ENCODE data around the gene XRCC6.
"Not testable (repeated sequence)": the region's sequence is repeated elsewhere in the genome, so short reads cannot be mapped to it uniquely, and the experiment has no call there.

XRCC6 gene

DNA sequence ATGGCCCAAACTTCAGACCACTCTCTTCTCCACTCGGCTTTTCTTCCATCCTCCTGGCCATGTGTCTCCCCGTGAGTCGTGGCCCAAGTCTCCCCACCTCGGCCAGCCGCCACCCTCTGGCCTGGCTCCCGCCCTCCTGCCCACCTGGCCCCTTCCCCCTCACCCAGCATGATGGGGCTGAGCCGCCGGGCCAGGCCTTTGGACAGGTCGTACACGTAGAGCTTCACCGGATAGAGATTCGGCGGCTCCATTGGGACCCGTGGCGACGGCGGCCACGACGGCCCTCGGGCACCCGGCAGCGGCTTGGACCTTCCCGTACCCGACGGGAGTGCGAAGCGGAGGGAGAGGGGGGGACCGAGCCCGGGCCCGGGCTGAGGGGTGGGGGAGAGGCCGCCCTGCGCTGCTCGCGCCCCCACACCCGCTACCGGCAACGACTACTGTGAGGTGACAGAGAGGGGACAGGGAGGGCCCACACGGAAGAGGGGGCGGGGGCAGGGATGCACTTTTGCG, 451 bp upstream of the XRCC6 start, which contains the start of gene DESI1:
Gene DESI1, minus strand, starts transcription at position 455 of the 510 bp plus-strand sequence. Its CDS starts 204 bp downstream, at position 251.
- Histone ChIP-seq H3K4me3 (replicated peaks; ENCODE audit: low read depth, low read length) (peak within 1 kb of the TSS; percentile 99), H3K36me3 (ENCODE audit: control insufficient read depth, insufficient read depth, low read length) (peaks cover 6% of the 10 kb centered on the region), H3K27me3 (replicated peaks; ENCODE audit: control insufficient read depth, insufficient read depth, low read length) (no peaks in the 10 kb centered on the region)
- TF ChIP-seq, protein P1, sequence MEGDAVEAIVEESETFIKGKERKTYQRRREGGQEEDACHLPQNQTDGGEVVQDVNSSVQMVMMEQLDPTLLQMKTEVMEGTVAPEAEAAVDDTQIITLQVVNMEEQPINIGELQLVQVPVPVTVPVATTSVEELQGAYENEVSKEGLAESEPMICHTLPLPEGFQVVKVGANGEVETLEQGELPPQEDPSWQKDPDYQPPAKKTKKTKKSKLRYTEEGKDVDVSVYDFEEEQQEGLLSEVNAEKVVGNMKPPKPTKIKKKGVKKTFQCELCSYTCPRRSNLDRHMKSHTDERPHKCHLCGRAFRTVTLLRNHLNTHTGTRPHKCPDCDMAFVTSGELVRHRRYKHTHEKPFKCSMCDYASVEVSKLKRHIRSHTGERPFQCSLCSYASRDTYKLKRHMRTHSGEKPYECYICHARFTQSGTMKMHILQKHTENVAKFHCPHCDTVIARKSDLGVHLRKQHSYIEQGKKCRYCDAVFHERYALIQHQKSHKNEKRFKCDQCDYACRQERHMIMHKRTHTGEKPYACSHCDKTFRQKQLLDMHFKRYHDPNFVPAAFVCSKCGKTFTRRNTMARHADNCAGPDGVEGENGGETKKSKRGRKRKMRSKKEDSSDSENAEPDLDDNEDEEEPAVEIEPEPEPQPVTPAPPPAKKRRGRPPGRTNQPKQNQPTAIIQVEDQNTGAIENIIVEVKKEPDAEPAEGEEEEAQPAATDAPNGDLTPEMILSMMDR (IDR thresholded peaks at IDR 0.05; ENCODE audit: insufficient read depth, low read length, poor library complexity, severe bottlenecking) = no peak
- DNase-seq (ENCODE audit: extremely low read depth, insufficient read length) = no peak

DNA sequence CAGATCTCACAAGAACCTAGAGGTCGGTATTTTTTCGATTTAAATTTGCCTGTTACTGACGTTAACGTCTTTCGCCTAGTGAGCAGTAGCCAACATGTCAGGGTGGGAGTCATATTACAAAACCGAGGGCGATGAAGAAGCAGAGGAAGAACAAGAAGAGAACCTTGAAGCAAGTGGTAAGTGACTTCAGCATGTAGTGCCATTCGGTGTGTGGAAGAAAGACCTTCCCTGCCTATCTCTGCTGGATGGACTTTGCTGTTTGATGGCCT, 750 bp downstream of the XRCC6 start:
- Histone ChIP-seq H3K27me3 (replicated peaks; ENCODE audit: control insufficient read depth, insufficient read depth, low read length) (no peaks in the 10 kb centered on the region), H3K36me3 (ENCODE audit: control insufficient read depth, insufficient read depth, low read length) (peaks cover 6% of the 10 kb centered on the region), H3K4me3 (replicated peaks; ENCODE audit: low read depth, low read length) (peak overlapping the region; percentile 99)
- TF ChIP-seq, protein P1 (IDR thresholded peaks at IDR 0.05; ENCODE audit: insufficient read depth, low read length, poor library complexity, severe bottlenecking) = no peak
- no peak for DNase-seq (ENCODE audit: extremely low read depth, insufficient read length)

DNA sequence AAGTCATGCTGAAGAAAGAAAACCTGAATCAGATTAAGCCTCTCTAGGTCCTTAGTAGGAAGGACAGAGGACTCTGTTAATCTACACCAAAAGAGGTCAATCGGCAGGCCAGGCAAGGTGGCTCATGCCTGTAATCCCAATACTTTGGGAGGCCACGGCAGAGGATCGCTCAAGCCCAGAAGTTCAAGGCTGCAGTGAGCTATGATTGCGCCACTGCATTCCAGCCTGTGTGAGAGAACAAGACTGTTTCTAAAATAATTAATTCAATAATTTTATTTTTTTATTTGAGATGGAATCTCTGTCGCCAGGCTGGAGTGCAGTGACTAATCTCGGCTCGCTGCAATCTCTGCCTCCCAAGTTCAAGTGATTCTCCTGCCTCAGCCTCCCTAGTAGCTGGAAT, 4.5 kb downstream of the XRCC6 start:
- TF ChIP-seq, protein P1 (IDR thresholded peaks at IDR 0.05; ENCODE audit: insufficient read depth, low read length, poor library complexity, severe bottlenecking) = no peak
- no peak overlapping the region for H3K4me3 ChIP-seq (replicated peaks; ENCODE audit: low read depth, low read length)
- peaks cover 14% of the 10 kb centered on the region for H3K36me3 ChIP-seq (ENCODE audit: control insufficient read depth, insufficient read depth, low read length)
- no peak for DNase-seq (ENCODE audit: extremely low read depth, insufficient read length)
- H3K27me3 ChIP-seq (replicated peaks; ENCODE audit: control insufficient read depth, insufficient read depth, low read length) = no peaks in the 10 kb centered on the region

DNA sequence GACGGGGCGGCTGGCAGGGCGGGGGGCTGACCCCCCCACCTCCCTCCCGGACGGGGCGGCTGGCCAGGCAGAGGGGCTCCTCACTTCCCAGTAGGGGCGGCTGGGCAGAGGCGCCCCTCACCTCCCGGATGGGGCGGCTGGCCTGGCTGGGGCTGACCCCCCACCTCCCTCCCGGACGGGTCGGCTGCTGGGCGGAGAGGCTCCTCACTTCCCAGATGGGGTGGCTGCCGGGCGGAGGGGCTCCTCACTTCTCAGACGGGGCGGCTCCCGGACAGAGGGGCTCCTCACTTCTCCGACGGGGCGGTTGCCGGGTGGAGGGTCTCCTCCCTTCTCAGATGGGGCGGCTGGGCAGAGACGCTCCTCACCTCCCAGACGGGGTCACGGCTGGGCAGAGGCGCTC, 10.0 kb downstream of the XRCC6 start:
- not testable (repeated sequence) for DNase-seq (ENCODE audit: extremely low read depth, insufficient read length)

DNA sequence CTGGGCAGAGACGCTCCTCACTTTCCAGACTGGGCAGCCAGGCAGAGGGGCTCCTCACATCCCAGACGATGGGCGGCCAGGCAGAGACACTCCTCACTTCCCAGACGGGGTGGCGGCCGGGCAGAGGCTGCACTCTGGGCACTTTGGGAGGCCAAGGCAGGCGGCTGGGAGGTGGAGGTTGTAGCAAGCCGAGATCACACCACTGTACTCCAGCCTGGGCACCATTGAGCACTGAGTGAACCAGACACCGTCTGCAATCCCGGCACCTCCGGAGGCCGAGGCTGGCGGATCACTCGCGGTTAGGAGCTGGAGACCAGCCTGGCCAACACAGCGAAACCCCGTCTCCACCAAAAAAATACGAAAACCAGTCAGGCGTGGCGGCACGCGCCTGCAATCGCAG, 10.5 kb downstream of the XRCC6 start:
- not testable (repeated sequence) for DNase-seq (ENCODE audit: extremely low read depth, insufficient read length); H3K4me3 ChIP-seq (replicated peaks; ENCODE audit: low read depth, low read length)
- H3K36me3 ChIP-seq (ENCODE audit: control insufficient read depth, insufficient read depth, low read length) = peaks cover 15% of the 10 kb centered on the region

More for the DNA sequence above, 10.0 kb downstream of the XRCC6 start:
- H3K4me3 ChIP-seq (replicated peaks; ENCODE audit: low read depth, low read length); H3K27me3 ChIP-seq (replicated peaks; ENCODE audit: control insufficient read depth, insufficient read depth, low read length): not testable (repeated sequence)
- peaks cover 11% of the 10 kb centered on the region for H3K36me3 ChIP-seq (ENCODE audit: control insufficient read depth, insufficient read depth, low read length)

DNA sequence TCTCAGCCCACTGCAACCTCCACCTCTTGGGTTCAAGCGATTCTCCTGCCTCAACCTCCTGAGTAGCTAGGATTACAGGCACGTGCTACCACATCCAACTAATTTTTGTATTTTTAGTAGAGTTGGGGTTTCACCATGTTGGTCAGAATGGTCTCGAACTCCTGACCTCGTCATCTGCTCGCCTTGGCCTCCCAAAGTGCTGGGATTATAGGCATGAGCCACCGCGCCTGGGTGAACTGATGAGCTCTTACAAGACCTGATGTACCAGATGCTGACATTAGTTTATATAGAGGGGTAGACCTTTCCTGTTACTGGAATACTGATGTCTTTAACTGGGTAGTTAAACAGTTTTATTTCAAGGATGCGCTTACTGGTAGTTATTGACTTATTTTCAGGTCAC, 13.5 kb downstream of the XRCC6 start:
- not testable (repeated sequence) for DNase-seq (ENCODE audit: extremely low read depth, insufficient read length); H3K27me3 ChIP-seq (replicated peaks; ENCODE audit: control insufficient read depth, insufficient read depth, low read length); H3K4me3 ChIP-seq (replicated peaks; ENCODE audit: low read depth, low read length)
- peaks cover 23% of the 10 kb centered on the region for H3K36me3 ChIP-seq (ENCODE audit: control insufficient read depth, insufficient read depth, low read length)

More for the DNA sequence above, 10.5 kb downstream of the XRCC6 start:
- H3K27me3 ChIP-seq (replicated peaks; ENCODE audit: control insufficient read depth, insufficient read depth, low read length) = not testable (repeated sequence)

DNA sequence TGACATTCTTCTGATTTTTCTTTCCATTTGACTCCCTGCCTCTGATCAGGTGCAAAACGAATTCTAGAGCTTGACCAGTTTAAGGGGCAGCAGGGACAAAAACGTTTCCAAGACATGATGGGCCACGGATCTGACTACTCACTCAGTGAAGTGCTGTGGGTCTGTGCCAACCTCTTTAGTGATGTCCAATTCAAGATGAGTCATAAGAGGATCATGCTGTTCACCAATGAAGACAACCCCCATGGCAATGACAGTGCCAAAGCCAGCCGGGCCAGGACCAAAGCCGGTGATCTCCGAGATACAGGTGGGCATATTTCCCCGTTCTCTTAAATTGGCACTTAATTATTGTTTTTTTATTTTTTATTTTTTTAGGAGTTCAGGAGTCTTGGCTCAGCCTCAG, 15.4 kb downstream of the XRCC6 start:
- Histone ChIP-seq H3K27me3 (replicated peaks; ENCODE audit: control insufficient read depth, insufficient read depth, low read length) (no peaks in the 10 kb centered on the region), H3K4me3 (replicated peaks; ENCODE audit: low read depth, low read length) (no peak overlapping the region), H3K36me3 (ENCODE audit: control insufficient read depth, insufficient read depth, low read length) (peaks cover 26% of the 10 kb centered on the region)
- TF ChIP-seq, protein P1 (IDR thresholded peaks at IDR 0.05; ENCODE audit: insufficient read depth, low read length, poor library complexity, severe bottlenecking) = no peak
- no peak for DNase-seq (ENCODE audit: extremely low read depth, insufficient read length)

DNA sequence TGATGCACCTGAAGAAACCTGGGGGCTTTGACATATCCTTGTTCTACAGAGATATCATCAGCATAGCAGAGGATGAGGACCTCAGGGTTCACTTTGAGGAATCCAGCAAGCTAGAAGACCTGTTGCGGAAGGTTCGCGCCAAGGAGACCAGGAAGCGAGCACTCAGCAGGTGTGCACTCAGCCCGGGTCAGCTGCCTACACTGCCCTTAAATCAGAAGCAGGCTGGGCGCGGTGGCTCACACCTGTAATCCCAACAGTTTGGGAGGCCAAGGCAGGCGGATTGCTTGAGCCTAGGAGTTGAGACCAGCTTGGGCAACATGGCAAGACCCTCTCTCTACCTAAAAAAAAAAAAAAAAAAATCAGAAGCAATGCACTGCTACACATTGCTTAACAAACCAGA, 16.5 kb downstream of the XRCC6 start:
- not testable (repeated sequence) for DNase-seq (ENCODE audit: extremely low read depth, insufficient read length); H3K4me3 ChIP-seq (replicated peaks; ENCODE audit: low read depth, low read length); H3K27me3 ChIP-seq (replicated peaks; ENCODE audit: control insufficient read depth, insufficient read depth, low read length)
- H3K36me3 ChIP-seq (ENCODE audit: control insufficient read depth, insufficient read depth, low read length) = peaks cover 28% of the 10 kb centered on the region
